OCI-LY1 (cell line): ENCODE results near the gene BCL11A.

Experiments used
- CTCF ChIP-seq: fragments of 200-600 bp; sonication (generic), shearing (Covaris generic); IDR thresholded peaks from 2 replicates; pipeline ENCODE4 v1.5.1; 2017; ENCODE audit warnings: mild to moderate bottlenecking, antibody characterized with exemption, low read length, moderate library complexity, mixed read lengths
- EZH2 ChIP-seq: fragments of 200-600 bp; sonication (generic), shearing (Covaris generic); IDR thresholded peaks from 2 replicates; pipeline ENCODE4 v1.8.0; 2017; ENCODE audit warnings: borderline replicate concordance, mixed run types, mild to moderate bottlenecking, antibody characterized with exemption, low read length, moderate library complexity, mixed read lengths

DNA sequence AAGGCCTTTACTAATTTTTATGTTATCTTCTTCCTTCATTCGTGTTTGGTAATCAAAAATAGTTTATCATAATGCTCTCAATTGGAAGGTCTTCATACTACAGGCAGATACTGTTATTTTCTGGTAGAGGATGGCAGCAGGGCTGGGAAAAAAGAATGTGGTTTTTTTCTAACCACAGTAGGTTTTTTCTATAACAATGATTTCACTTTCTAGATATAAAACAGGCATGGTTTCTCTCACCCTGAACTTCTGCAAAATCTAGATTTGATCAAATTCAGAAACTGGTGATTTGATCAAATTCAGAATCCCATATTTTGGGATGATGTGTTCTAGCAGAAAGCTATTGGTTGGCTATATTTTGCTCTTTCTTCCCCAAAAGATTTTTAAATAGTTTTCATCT, 27.6 kb downstream of the BCL11A start:
- no peak for TF ChIP-seq CTCF
- TF ChIP-seq EZH2 = no peak
